H1 (cell line): ENCODE measurements around the gene RPS6KA5. TPM values are rescaled to one million over a fixed set of nuclear protein-coding genes. Genes with fewer than 3 reads are reported as not detected.
"Not testable (repeated sequence)": the region's sequence is repeated elsewhere in the genome, so short reads cannot be mapped to it uniquely, and the experiment has no call there.

Source experiments
- CTCF ChIA-PET: fragments of 300-600 bp; sonication (Branson Sonifier 250); formaldehyde crosslinking; loops from one replicate; lab custom pipeline; 2021; ENCODE audit not compliant: partially characterized antibody; lab: Charles Lee
- POLR2A ChIA-PET: fragments of 300-600 bp; sonication (Branson Sonifier 250); formaldehyde crosslinking; loops from one replicate; lab custom pipeline; 2021; ENCODE audit warnings: inconsistent platforms; ENCODE audit not compliant: partially characterized antibody; lab: Charles Lee
- DNase-seq, 2 experiments: peaks; one replicate each; pipeline versions ENCODE4 v3.0.0 to v3.0.0-alpha.2; 2010 to 2022; ENCODE audit warnings: low spot score in 2 of 2, low read depth in 1 of 2, mixed read lengths in 1 of 2
- FAIRE-seq: peaks from 2 replicates; lab custom pipeline; 2011; peaks lifted over from hg19 to GRCh38; lab: Jason Lieb, UNC
- H2AFZ ChIP-seq: 2 replicates; pipeline ENCODE4 v1.8.1; 2012; ENCODE audit warnings: low read length, inconsistent platforms
- H2AK5ac ChIP-seq: 2 replicates; pipeline ENCODE4 v1.6.1; 2013; ENCODE audit warnings: low read depth, low read length
- H2BK120ac ChIP-seq: replicated peaks from 2 replicates; pipeline ENCODE3; 2013; ENCODE audit warnings: low read depth, low read length, inconsistent platforms
- H2BK12ac ChIP-seq: 2 replicates; pipeline ENCODE4 v1.6.1; 2013; ENCODE audit warnings: low read depth, low read length
- H2BK15ac ChIP-seq: 2 replicates; pipeline ENCODE4 v1.6.1; 2013; ENCODE audit warnings: low read length
- H2BK20ac ChIP-seq: 2 replicates; pipeline ENCODE4 v1.6.1; 2013; ENCODE audit warnings: low read length
- H2BK5ac ChIP-seq: 2 replicates; pipeline ENCODE4 v1.6.1; 2013; ENCODE audit warnings: low read depth, low read length
- H3K14ac ChIP-seq: 2 replicates; pipeline ENCODE4 v1.6.1; 2013; ENCODE audit warnings: inconsistent platforms; ENCODE audit not compliant: insufficient read length
- H3K18ac ChIP-seq: 2 replicates; pipeline ENCODE4 v1.6.1; 2013; ENCODE audit warnings: low read length; ENCODE audit errors: extremely low read depth
- H3K23ac ChIP-seq: 2 replicates; pipeline ENCODE4 v1.6.1; 2013; ENCODE audit warnings: inconsistent platforms; ENCODE audit not compliant: insufficient read length
- H3K23me2 ChIP-seq: 2 replicates; pipeline ENCODE4 v1.6.1; 2013; ENCODE audit warnings: low read depth, low read length
- H3K27ac ChIP-seq: 2 replicates; pipeline ENCODE4 v1.6.1; 2011; ENCODE audit warnings: low read depth, low read length, inconsistent platforms
- H3K27me3 ChIP-seq, 4 experiments: replicated peaks in 1 of 4; 1 replicate in 1 of 4; 2 replicates in 3 of 4; pipeline versions ENCODE4 v1.6.1 to v1.8.1; 2011 to 2013; ENCODE audit warnings: low read length in 3 of 4, mild to moderate bottlenecking in 3 of 4, inconsistent platforms in 2 of 4, mixed read lengths in 2 of 4, moderate library complexity in 1 of 4; ENCODE audit not compliant: control insufficient read depth in 3 of 4, insufficient read depth in 3 of 4; ENCODE audit errors: extremely low read depth in 1 of 4
- H3K36me3 ChIP-seq, 4 experiments: 2 replicates each; pipeline versions ENCODE4 v1.6.1 to v1.8.1; 2011 to 2013; ENCODE audit warnings: mild to moderate bottlenecking in 4 of 4, low read length in 3 of 4, moderate library complexity in 2 of 4, control low read depth in 1 of 4, inconsistent platforms in 1 of 4; ENCODE audit not compliant: insufficient read depth in 4 of 4, control insufficient read depth in 2 of 4
- H3K4ac ChIP-seq: replicated peaks from 2 replicates; pipeline ENCODE3; 2013; ENCODE audit warnings: low read length, low read depth, mixed read lengths, inconsistent platforms; ENCODE audit not compliant: insufficient read length
- H3K4me1 ChIP-seq, 4 experiments: replicated peaks in 1 of 4; 1 replicate in 1 of 4; 2 replicates in 3 of 4; pipeline versions ENCODE4 v1.6.1 to v1.8.1; 2011 to 2013; ENCODE audit warnings: low read length in 3 of 4, inconsistent platforms in 2 of 4, mixed read lengths in 1 of 4; ENCODE audit not compliant: insufficient read depth in 4 of 4, control insufficient read depth in 3 of 4
- H3K4me2 ChIP-seq, 2 experiments: 2 replicates each; pipeline versions ENCODE4 v1.6.1 to v1.8.1; 2011 to 2013; ENCODE audit warnings: low read depth in 2 of 2, low read length in 2 of 2, control low read depth in 1 of 2, inconsistent platforms in 1 of 2, mild to moderate bottlenecking in 1 of 2; ENCODE audit not compliant: insufficient read depth in 1 of 2
- H3K4me3 ChIP-seq, 4 experiments: fragments of 200-600, 300-600 bp in 1 of 4; sonication (generic), shearing (Covaris generic), sonication (Bioruptor Twin) in 1 of 4; 2 replicates each; pipeline versions ENCODE4 v1.5.1 to v1.8.1; 2011 to 2016; ENCODE audit warnings: low read length in 4 of 4, low read depth in 3 of 4, control low read depth in 2 of 4, inconsistent platforms in 2 of 4, mild to moderate bottlenecking in 2 of 4, mixed read lengths in 1 of 4, moderate library complexity in 1 of 4; ENCODE audit not compliant: insufficient read depth in 2 of 4; ENCODE audit errors: extremely low read depth in 1 of 4
- H3K56ac ChIP-seq: replicated peaks from 2 replicates; pipeline ENCODE3; 2013; ENCODE audit warnings: low read depth, mild to moderate bottlenecking, mixed read lengths, low read length, inconsistent platforms; ENCODE audit not compliant: insufficient read length
- H3K79me1 ChIP-seq: 2 replicates; pipeline ENCODE4 v1.6.1; 2013; ENCODE audit warnings: low read depth, low read length, control low read depth
- H3K79me2 ChIP-seq, 2 experiments: 2 replicates each; pipeline versions ENCODE4 v1.6.1 to v1.8.1; 2012 to 2013; ENCODE audit warnings: low read length in 2 of 2, mild to moderate bottlenecking in 2 of 2, inconsistent platforms in 1 of 2; ENCODE audit not compliant: insufficient read depth in 2 of 2, control insufficient read depth in 1 of 2
- H3K9ac ChIP-seq, 4 experiments: replicated peaks in 1 of 4; 1 replicate in 1 of 4; 2 replicates in 3 of 4; pipeline versions ENCODE4 v1.6.1 to v1.8.1; 2011 to 2013; ENCODE audit warnings: low read depth in 3 of 4, low read length in 3 of 4, control low read depth in 2 of 4, mild to moderate bottlenecking in 2 of 4, moderate library complexity in 2 of 4, inconsistent platforms in 1 of 4; ENCODE audit errors: extremely low read depth in 1 of 4
- H3K9me3 ChIP-seq, 2 experiments: 2 replicates each; pipeline versions ENCODE4 v1.6.1 to v1.8.1; 2012 to 2013; ENCODE audit warnings: mild to moderate bottlenecking in 2 of 2, moderate library complexity in 2 of 2, control low read depth in 1 of 2, inconsistent platforms in 1 of 2, low read depth in 1 of 2, low read length in 1 of 2, mixed read lengths in 1 of 2; ENCODE audit not compliant: insufficient read depth in 2 of 2
- H4K20me1 ChIP-seq, 2 experiments: replicated peaks in 1 of 2; 2 replicates each; pipeline versions ENCODE3 to v1.8.1; 2011 to 2013; ENCODE audit warnings: inconsistent platforms in 2 of 2, low read length in 2 of 2, mild to moderate bottlenecking in 1 of 2; ENCODE audit not compliant: insufficient read depth in 2 of 2, control insufficient read depth in 1 of 2
- H4K5ac ChIP-seq: 2 replicates; pipeline ENCODE4 v1.6.1; 2013; ENCODE audit warnings: low read length, low read depth, mixed read lengths, inconsistent platforms; ENCODE audit not compliant: insufficient read length
- H4K8ac ChIP-seq: 2 replicates; pipeline ENCODE4 v1.8.0; 2013; ENCODE audit warnings: mild to moderate bottlenecking, moderate library complexity, low read length, inconsistent platforms; ENCODE audit not compliant: insufficient read depth; ENCODE audit errors: extremely low read depth
- H4K91ac ChIP-seq: replicated peaks from 2 replicates; pipeline ENCODE3; 2013; ENCODE audit warnings: low read length, mixed read lengths, inconsistent platforms; ENCODE audit not compliant: insufficient read length
- WGBS, 2 experiments: shearing (Covaris generic) in 1 of 2; methylation state at CpG; one replicate each; pipeline versions ENCODE4 v1.1.6 to v1.1.7; 2013 to 2015; ENCODE audit warnings: low lambda C conversion rate in 2 of 2, mixed read lengths in 2 of 2, inconsistent platforms in 1 of 2, low coverage in 1 of 2, missing lambda C conversion rate in 1 of 2; ENCODE audit not compliant: insufficient replicate concordance in 2 of 2, insufficient coverage in 1 of 2, insufficient read length in 1 of 2; ENCODE audit errors: extremely low coverage in 1 of 2, missing lambda C conversion rate in 1 of 2; 5-methylcytosine and 5-hydroxymethylcytosine counted together
- polyA plus RNA-seq, 7 experiments: library from polyadenylated mRNA; depleted of rRNA in 3 of 7; stranded (reverse) in 5 of 7; unstranded in 2 of 7; fragments of >200 nt in 5 of 7; fragments of 200-250 nt in 2 of 7; gene quantifications; 1 replicate in 5 of 7; 2 replicates in 1 of 7; 4 replicates in 1 of 7; pipeline versions ENCODE4 v1.2.1 to v1.2.3, GENCODE V29; 2011 to 2013; ENCODE audit warnings: missing spikeins in 2 of 7, mixed read lengths in 2 of 7
- total RNA-seq: library from RNA; stranded (reverse); fragmentation: NEBNext Ultra II Directional; extraction: Animal tissue kit (Norgen Biotek cat#: 25700); gene quantifications from 2 replicates; pipeline ENCODE4 v1.2.1, GENCODE V29; 2021

RPS6KA5 gene
- total and polyA plus RNA-seq, 2 of the 8 experiments (the other 6 are each of a cell fraction or from before 2014, with no cell fraction given): 0.85 to 3.1 TPM

- H3K9me3 ChIP-seq: peaks cover 18 to 19% of the 10 kb centered on the region in 2 experiments
- H2BK5ac ChIP-seq, H3K4ac ChIP-seq, H4K5ac ChIP-seq, H3K9ac ChIP-seq, H4K8ac ChIP-seq, H2BK12ac ChIP-seq, H3K4me3 ChIP-seq, POLR2A ChIA-PET, H3K79me1 ChIP-seq, H3K79me2 ChIP-seq, H2BK120ac ChIP-seq, DNase-seq, H3K36me3 ChIP-seq, H4K91ac ChIP-seq, H3K14ac ChIP-seq, H2BK15ac ChIP-seq, H3K4me1 ChIP-seq, H3K23me2 ChIP-seq, H2BK20ac ChIP-seq, H3K23ac ChIP-seq, CTCF ChIA-PET, H3K27me3 ChIP-seq, H3K56ac ChIP-seq, H3K4me2 ChIP-seq, H3K27ac ChIP-seq, H3K18ac ChIP-seq, H4K20me1 ChIP-seq, H2AK5ac ChIP-seq, FAIRE-seq, H2AFZ ChIP-seq: not testable (repeated sequence)
- WGBS, 2 experiments: 88% methylated on average over 4 of the region's 4 CpGs; no CpG with 5 or more reads in 1 of the 2 experiments
Observed at GRCh38 chr14:90939252-90939795, 121.1 kb downstream of the RPS6KA5 start.
